Measurements from ENCODE around the gene PLEKHG2.
A peak's percentile ranks its signal among the peaks of the same experiment; 100 is the strongest.
"Not testable (repeated sequence)": the region's sequence is repeated elsewhere in the genome, so short reads cannot be mapped to it uniquely, and the experiment has no call there.

PLEKHG2 gene

GRCh38 chr19:39379366-39379765 lies 33.1 kb upstream of the PLEKHG2 start:
- WGBS = 98% methylated on average over 4 of the region's 4 CpGs

DNA sequence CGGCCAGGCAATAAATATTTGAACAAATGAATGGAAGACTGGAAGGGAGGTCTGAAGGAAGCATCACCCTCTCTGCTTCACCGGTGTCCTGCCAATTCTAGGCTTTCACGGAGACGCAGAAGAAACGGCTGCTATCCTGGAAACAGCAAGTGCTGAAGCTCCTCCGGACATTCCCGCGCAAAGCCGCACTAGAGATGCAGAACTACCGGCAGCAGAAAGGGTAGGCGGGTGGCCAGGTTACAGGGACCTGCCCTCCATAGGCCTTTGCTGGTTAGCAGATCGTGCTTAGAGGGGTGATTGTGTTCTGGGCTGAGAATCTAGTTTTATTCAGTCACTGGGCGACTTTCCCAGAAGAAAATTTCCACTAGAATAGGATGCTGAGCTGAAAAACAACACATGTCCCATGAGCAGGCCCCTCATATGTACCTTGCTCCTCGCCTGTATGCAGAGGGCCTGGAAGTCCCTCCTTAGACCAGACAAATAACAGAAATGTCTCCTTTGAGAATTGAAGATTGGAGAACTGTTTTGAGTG lies 32.5 kb upstream of the PLEKHG2 start:
- Histone ChIP-seq H3K4me1 (ENCODE audit: insufficient read depth, low read length) (no peaks in the 10 kb centered on the region), H3K27me3 (ENCODE audit: insufficient read depth, low read length) (no peaks in the 10 kb centered on the region), H3K4me3 (ENCODE audit: low read length) (no peak overlapping the region), H3K9me3 (ENCODE audit: insufficient read depth, low read depth, low read length) (no peaks in the 10 kb centered on the region), H3K36me3 (ENCODE audit: insufficient read depth, low read length) (peaks cover 96% of the 10 kb centered on the region), H3K9ac (ENCODE audit: low read depth, low read length) (no peak overlapping the region), H3K27ac (ENCODE audit: low read depth, low read length) (no peak overlapping the region)
- WGBS = 95% methylated on average over 14 of the region's 14 CpGs

More at GRCh38 chr19:39379366-39379765, 33.1 kb upstream of the PLEKHG2 start:
- H3K9me3 ChIP-seq (ENCODE audit: insufficient read depth, low read depth, low read length); H3K27me3 ChIP-seq (ENCODE audit: insufficient read depth, low read length); H3K4me3 ChIP-seq (ENCODE audit: low read length); H3K27ac ChIP-seq (ENCODE audit: low read depth, low read length); H3K4me1 ChIP-seq (ENCODE audit: insufficient read depth, low read length); H3K9ac ChIP-seq (ENCODE audit: low read depth, low read length): not testable (repeated sequence)
- peaks cover 97% of the 10 kb centered on the region for H3K36me3 ChIP-seq (ENCODE audit: insufficient read depth, low read length)

DNA sequence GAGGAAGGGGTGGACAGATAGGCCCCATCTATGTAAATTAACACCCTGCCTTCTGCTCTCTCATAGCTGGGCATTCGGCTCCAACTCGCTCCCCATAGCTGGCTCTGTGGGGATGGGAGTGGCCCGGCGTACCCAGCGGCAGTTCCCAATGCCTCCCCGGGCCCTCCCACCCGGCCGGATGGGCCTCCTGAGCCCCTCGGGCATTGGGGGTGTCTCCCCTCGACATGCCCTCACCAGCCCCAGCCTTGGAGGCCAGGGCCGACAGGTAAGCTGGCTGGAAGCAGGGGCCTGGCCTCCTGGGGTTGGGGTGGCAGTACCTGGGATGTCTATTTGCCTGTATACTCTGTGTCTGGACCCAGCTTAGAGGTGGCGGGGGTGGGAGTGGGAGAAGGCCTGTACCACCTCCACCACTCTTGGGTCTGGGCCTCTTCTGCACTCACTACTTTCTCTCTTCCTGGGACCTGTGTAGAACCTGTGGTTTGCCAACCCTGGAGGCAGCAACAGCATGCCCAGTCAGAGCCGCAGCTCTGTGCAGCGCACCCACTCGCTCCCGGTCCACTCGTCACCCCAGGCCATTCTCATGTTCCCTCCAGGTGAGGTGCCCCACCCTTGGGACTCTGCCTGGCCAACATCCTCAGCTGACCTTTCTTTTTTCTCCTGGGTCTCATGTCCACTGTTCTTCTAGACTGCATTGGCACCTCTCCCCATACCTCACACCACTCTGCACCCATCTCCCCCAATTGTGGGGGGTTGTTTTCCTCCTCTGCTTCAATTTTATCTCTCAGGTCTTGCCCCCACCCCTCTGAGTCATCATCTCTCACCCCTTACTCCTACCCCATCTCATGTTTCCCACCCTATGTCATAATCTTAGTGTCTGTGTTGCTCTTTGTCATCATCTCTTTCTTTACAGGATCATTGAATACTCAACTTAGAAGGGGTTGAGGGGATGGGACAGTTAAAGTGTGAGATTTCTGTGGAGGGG lies 31.7 kb upstream of the PLEKHG2 start:
- Histone ChIP-seq H3K9me3 (ENCODE audit: insufficient read depth, low read depth, low read length) (no peaks in the 10 kb centered on the region), H3K4me1 (ENCODE audit: insufficient read depth, low read length) (no peaks in the 10 kb centered on the region), H3K27me3 (ENCODE audit: insufficient read depth, low read length) (no peaks in the 10 kb centered on the region), H3K36me3 (ENCODE audit: insufficient read depth, low read length) (peaks cover 95% of the 10 kb centered on the region), H3K27ac (ENCODE audit: low read depth, low read length) (no peak overlapping the region), H3K9ac (ENCODE audit: low read depth, low read length) (no peak overlapping the region), H3K4me3 (ENCODE audit: low read length) (no peak overlapping the region)
- 95% methylated on average over 17 of the region's 17 CpGs for WGBS

DNA sequence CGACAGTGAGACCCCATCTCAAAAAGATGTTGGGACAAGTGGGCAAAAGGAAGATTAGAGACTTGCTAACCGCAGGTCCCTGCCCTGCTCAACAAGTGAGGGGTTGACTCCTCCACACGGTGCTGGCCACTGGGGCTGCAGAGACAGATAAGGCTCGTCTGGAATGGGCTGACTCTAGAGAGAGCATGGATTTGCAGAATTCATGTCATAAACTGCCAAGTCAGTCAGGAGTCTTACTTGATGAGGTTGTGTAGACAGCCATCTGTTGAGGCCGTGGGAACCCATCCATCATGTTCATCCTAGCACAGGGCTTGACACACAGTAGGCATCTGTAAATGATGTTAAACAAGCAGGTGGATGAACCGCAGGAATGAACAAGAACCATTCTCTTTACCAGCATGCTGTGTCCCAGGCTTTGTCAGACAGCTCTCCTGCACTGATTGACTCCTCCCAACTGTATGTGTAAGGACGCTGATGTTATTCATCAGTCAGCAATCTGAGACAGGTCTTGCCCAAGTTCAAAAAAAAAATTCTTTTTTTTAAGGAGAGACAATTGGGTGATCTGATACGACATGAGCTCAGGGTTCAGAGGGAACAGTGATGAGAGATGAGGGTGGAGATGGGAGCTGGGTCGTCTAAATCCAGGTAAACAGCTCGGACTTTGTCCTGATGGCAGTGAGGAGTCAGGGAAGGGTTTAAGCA lies 30.4 kb upstream of the PLEKHG2 start:
- H3K4me3 ChIP-seq (ENCODE audit: low read length) = no peak overlapping the region
- H3K27ac ChIP-seq (ENCODE audit: low read depth, low read length) = no peak overlapping the region
- WGBS = 92% methylated on average over 10 of the region's 10 CpGs
- no peaks in the 10 kb centered on the region for H3K9me3 ChIP-seq (ENCODE audit: insufficient read depth, low read depth, low read length)
- H3K4me1 ChIP-seq (ENCODE audit: insufficient read depth, low read length) = no peaks in the 10 kb centered on the region
- no peaks in the 10 kb centered on the region for H3K27me3 ChIP-seq (ENCODE audit: insufficient read depth, low read length)
- no peak overlapping the region for H3K9ac ChIP-seq (ENCODE audit: low read depth, low read length)
- H3K36me3 ChIP-seq (ENCODE audit: insufficient read depth, low read length) = peaks cover 95% of the 10 kb centered on the region

GRCh38 chr19:39382991-39383828 lies 29.3 kb upstream of the PLEKHG2 start:
- WGBS = 91% methylated on average over 18 of the region's 18 CpGs
- H3K27ac ChIP-seq (ENCODE audit: low read depth, low read length) = no peak overlapping the region
- peaks cover 94% of the 10 kb centered on the region for H3K36me3 ChIP-seq (ENCODE audit: insufficient read depth, low read length)
- H3K9me3 ChIP-seq (ENCODE audit: insufficient read depth, low read depth, low read length) = no peaks in the 10 kb centered on the region
- no peaks in the 10 kb centered on the region for H3K27me3 ChIP-seq (ENCODE audit: insufficient read depth, low read length)
- no peaks in the 10 kb centered on the region for H3K4me1 ChIP-seq (ENCODE audit: insufficient read depth, low read length)
- H3K4me3 ChIP-seq (ENCODE audit: low read length) = no peak overlapping the region
- H3K9ac ChIP-seq (ENCODE audit: low read depth, low read length) = no peak overlapping the region

DNA sequence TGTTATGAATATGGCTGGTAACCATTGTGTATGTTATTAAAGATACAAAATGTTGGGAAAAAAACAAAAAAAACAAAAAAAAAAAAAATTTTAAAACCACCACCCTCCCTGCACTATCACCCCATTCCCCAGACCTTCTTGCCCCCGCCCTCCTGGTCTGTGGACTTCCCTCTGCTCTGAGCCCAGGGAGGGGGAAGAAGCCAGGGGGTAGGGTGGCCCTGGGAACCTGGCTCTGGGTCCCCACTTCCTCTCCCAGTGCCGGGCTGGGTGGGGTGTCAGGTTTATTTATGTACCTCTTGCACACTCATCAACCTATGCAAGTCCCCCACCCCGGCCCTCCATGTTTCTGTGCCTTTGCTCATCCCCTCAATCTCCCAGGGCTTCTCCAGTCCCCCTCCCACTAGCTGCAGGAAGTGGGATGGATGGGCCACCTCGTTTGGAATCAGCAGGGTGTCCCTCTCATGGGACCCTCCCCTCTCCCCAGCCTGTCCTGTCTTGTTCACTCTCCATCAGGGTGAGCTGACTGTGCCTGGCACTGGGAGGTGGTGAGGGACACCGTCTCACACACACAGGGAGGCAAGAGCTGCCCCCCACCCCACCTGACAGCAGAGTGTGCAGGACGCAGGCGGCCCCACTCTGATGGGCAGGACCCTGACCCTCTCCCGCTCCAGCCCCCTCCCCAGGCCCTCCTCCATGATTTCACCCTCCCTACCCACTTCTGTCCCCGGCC lies 27.5 kb upstream of the PLEKHG2 start:
- peaks cover 3% of the 10 kb centered on the region; the same call in 1 of the 2 replicates for H3K4me1 ChIP-seq (ENCODE audit: insufficient read depth, low read length)
- no peaks in the 10 kb centered on the region for H3K27me3 ChIP-seq (ENCODE audit: insufficient read depth, low read length)
- H3K4me3 ChIP-seq (ENCODE audit: low read length) = no peak overlapping the region
- H3K36me3 ChIP-seq (ENCODE audit: insufficient read depth, low read length) = peaks cover 92% of the 10 kb centered on the region
- H3K9ac ChIP-seq (ENCODE audit: low read depth, low read length) = no peak overlapping the region
- H3K9me3 ChIP-seq (ENCODE audit: insufficient read depth, low read depth, low read length) = no peaks in the 10 kb centered on the region
- 65% methylated on average over 8 of the region's 9 CpGs for WGBS
- H3K27ac ChIP-seq (ENCODE audit: low read depth, low read length) = 0 out of 2 replicates have a peak overlapping the region, but pooled peaks have one; percentile 35

DNA sequence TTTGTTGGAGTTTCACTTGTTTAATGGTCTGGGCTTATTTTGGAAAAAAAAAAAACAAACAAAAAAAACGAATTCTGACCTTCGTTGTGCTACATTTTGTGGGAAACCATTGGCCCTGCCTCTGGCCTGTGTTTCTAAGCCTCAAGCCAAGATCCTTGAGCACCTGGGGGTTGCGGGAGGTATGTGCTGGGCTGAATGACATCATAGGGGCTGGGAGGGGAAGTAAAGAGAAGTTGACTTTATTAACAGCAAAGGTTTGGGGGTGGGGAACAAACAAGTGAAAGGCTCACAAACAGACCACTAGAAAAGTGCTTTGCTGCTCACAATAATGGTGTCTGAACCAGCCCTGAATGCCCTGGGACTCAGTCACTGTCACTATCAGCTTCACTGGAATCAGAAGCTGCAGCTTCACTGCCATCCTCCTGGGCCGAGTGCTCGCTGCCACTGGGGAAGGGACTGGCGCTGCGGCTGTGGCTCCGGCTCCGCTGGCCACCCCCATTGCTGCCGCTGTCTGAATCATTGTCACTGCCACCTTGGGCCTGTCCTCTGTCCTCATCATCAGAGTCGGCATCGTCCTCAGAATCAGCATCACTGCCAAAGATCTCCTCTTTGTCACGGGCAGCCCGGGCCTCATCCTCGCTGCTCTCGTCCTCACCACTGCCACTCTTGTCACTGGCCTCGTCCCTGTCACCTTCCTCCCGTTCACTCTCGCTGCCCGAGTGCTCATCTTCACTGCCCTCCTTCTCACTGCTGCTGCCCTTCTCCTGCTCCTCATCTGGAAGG lies 26.6 kb upstream of the PLEKHG2 start:
- Histone ChIP-seq H3K27me3 (ENCODE audit: insufficient read depth, low read length) (no peaks in the 10 kb centered on the region), H3K36me3 (ENCODE audit: insufficient read depth, low read length) (peaks cover 84% of the 10 kb centered on the region), H3K27ac (ENCODE audit: low read depth, low read length) (peak overlapping the region; percentile 35; the same call in 1 of the 2 replicates), H3K4me3 (ENCODE audit: low read length) (no peak overlapping the region), H3K9me3 (ENCODE audit: insufficient read depth, low read depth, low read length) (no peaks in the 10 kb centered on the region), H3K4me1 (ENCODE audit: insufficient read depth, low read length) (peaks cover 3% of the 10 kb centered on the region; the same call in 1 of the 2 replicates), H3K9ac (ENCODE audit: low read depth, low read length) (no peak overlapping the region)
- WGBS = 89% methylated on average over 20 of the region's 20 CpGs

DNA sequence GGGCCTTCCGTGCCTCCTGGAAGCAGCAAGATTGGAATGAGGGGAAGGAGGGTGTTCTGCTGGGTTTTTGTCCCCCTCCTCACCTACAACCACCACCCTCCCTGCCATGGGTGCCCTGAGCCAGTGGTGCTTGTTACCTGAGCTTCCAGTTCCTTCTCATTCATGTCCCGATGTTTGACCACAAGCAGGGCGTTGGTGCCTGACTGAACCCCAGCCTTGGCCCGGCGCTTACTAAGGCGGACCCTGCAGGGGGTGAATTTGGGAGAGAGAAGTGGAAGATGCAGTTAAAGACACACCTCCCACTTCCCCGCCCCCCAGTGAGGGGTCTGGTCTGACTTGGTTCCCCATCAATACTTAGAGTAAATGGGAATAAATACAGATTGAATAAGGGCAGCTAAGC lies 25.9 kb upstream of the PLEKHG2 start:
- 98% methylated on average over 5 of the region's 7 CpGs for WGBS
- Histone ChIP-seq H3K9ac (ENCODE audit: low read depth, low read length) (no peak overlapping the region), H3K27ac (ENCODE audit: low read depth, low read length) (no peak overlapping the region), H3K27me3 (ENCODE audit: insufficient read depth, low read length) (no peaks in the 10 kb centered on the region), H3K4me1 (ENCODE audit: insufficient read depth, low read length) (peaks cover 3% of the 10 kb centered on the region; the same call in 1 of the 2 replicates), H3K9me3 (ENCODE audit: insufficient read depth, low read depth, low read length) (no peaks in the 10 kb centered on the region), H3K4me3 (ENCODE audit: low read length) (no peak overlapping the region), H3K36me3 (ENCODE audit: insufficient read depth, low read length) (peaks cover 77% of the 10 kb centered on the region)

DNA sequence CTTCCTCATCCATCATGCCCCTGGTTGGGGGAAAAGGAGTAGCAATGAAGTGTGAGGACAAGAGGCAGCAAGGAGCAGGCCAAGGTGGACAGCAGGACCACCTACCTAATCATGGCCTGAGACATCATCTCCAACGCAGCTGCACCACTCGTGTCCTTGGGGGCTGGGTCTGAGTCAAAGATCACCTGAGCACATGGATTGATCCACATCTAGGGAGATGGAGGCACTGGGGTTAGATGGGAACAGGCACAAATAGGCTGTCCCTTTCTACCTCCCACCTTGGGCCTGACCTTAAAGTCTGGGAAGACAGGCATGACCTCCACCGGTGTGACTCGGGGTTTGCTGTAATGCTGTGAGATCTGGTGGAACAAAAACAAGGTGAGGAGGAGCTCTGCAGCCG lies 23.8 kb upstream of the PLEKHG2 start:
- H3K9me3 ChIP-seq (ENCODE audit: insufficient read depth, low read depth, low read length) = no peaks in the 10 kb centered on the region
- no peaks in the 10 kb centered on the region for H3K27me3 ChIP-seq (ENCODE audit: insufficient read depth, low read length)
- peaks cover 60% of the 10 kb centered on the region for H3K36me3 ChIP-seq (ENCODE audit: insufficient read depth, low read length)
- 95% methylated on average over 5 of the region's 5 CpGs for WGBS
- peaks cover 3% of the 10 kb centered on the region; the same call in 1 of the 2 replicates for H3K4me1 ChIP-seq (ENCODE audit: insufficient read depth, low read length)
- no peak overlapping the region for H3K27ac ChIP-seq (ENCODE audit: low read depth, low read length)
- no peak overlapping the region for H3K4me3 ChIP-seq (ENCODE audit: low read length)
- H3K9ac ChIP-seq (ENCODE audit: low read depth, low read length) = no peak overlapping the region

Measured in HUES64 (cell line).